Neural progenitor cell (in vitro differentiated cells): ENCODE data around the gene CD180. TPM values are rescaled to one million over a fixed set of nuclear protein-coding genes. Genes with fewer than 3 reads are reported as not detected.

Experiments
- DNase-seq: peaks from one replicate; pipeline ENCODE4 v3.0.0-alpha.2; 2016; ENCODE audit warnings: low spot score
- H2AFZ ChIP-seq: fragments of 200-600 bp; sonication (generic); replicated peaks from 2 replicates; pipeline ENCODE4 v1.6.1; 2016; ENCODE audit warnings: antibody characterized with exemption
- H3F3A ChIP-seq: fragments of 200-600 bp; sonication (generic); 2 replicates; pipeline ENCODE4 v1.6.1; 2016; ENCODE audit warnings: antibody characterized with exemption, low read depth
- H3K27ac ChIP-seq: fragments of 200-600 bp; sonication (generic); 2 replicates; pipeline ENCODE4 v1.5.1; 2016; ENCODE audit warnings: mild to moderate bottlenecking
- H3K27me3 ChIP-seq: fragments of 200-600 bp; sonication (generic); 2 replicates; pipeline ENCODE4 v1.6.1; 2016; ENCODE audit warnings: mild to moderate bottlenecking, moderate library complexity
- H3K36me3 ChIP-seq: fragments of 200-600 bp; sonication (generic); 2 replicates; pipeline ENCODE4 v1.5.1; 2016
- H3K4me1 ChIP-seq: fragments of 200-600 bp; sonication (generic); 2 replicates; pipeline ENCODE4 v1.6.1; 2016; ENCODE audit warnings: mixed run types
- H3K4me2 ChIP-seq: fragments of 200-600 bp; sonication (generic); 2 replicates; pipeline ENCODE4 v1.6.1; 2016
- H3K4me3 ChIP-seq: fragments of 200-600 bp; sonication (generic); 2 replicates; pipeline ENCODE4 v1.5.1; 2016
- H3K79me2 ChIP-seq: fragments of 200-600 bp; sonication (generic); 2 replicates; pipeline ENCODE4 v1.6.1; 2016; ENCODE audit warnings: low read depth
- H3K9ac ChIP-seq: fragments of 200-600 bp; sonication (generic); 2 replicates; pipeline ENCODE4 v1.6.1; 2016
- H3K9me3 ChIP-seq: fragments of 200-600 bp; sonication (generic); 2 replicates; pipeline ENCODE4 v1.5.1; 2016; ENCODE audit warnings: low read depth
- H4K20me1 ChIP-seq: fragments of 200-600 bp; sonication (generic); 2 replicates; pipeline ENCODE4 v1.6.1; 2016; ENCODE audit warnings: low read depth
- H3K27ac Mint-ChIP-seq: 3 replicates; pipeline ENCODE4 v1.8.0; 2021; ENCODE audit warnings: mixed read lengths
- H3K27me3 Mint-ChIP-seq: 2 replicates; pipeline ENCODE4 v1.8.0; 2022; ENCODE audit warnings: low read depth, mild to moderate bottlenecking, inconsistent platforms, moderate library complexity, mixed read lengths; ENCODE audit not compliant: insufficient read depth
- H3K36me3 Mint-ChIP-seq: 3 replicates; pipeline ENCODE4 v1.8.0; 2021; ENCODE audit warnings: mixed read lengths
- H3K4me1 Mint-ChIP-seq: 3 replicates; pipeline ENCODE4 v1.8.0; 2021; ENCODE audit warnings: mixed read lengths
- H3K4me3 Mint-ChIP-seq: 3 replicates; pipeline ENCODE4 v1.8.0; 2021; ENCODE audit warnings: mild to moderate bottlenecking, moderate library complexity, mixed read lengths
- H3K9me3 Mint-ChIP-seq: 3 replicates; pipeline ENCODE4 v1.8.0; 2020; ENCODE audit warnings: mixed read lengths
- EZH2 ChIP-seq: fragments of 200-600 bp; sonication (generic); IDR thresholded peaks from 2 replicates; pipeline ENCODE4 v1.6.1; 2017; ENCODE audit warnings: antibody characterized with exemption, mild to moderate bottlenecking, moderate library complexity
- EZH2phosphoT487 ChIP-seq: fragments of 200-600 bp; sonication (generic); IDR thresholded peaks from 2 replicates; pipeline ENCODE4 v1.6.1; 2017; ENCODE audit warnings: antibody characterized with exemption
- total RNA-seq: library from RNA; depleted of rRNA; stranded (reverse); fragments of >200 nt; gene quantifications from 2 replicates; pipeline ENCODE4 v1.2.3, GENCODE V29; 2015; ENCODE audit warnings: low replicate concordance
- TF ChIP-seq, protein P1 (sequence below): fragments of 200-600 bp; sonication (generic); IDR thresholded peaks from 2 replicates; pipeline ENCODE4 v1.5.1; 2017; ENCODE audit warnings: antibody characterized with exemption, mild to moderate bottlenecking

CD180 gene
- total RNA-seq, 1 donor from 2014 or later = not detected

DNA sequence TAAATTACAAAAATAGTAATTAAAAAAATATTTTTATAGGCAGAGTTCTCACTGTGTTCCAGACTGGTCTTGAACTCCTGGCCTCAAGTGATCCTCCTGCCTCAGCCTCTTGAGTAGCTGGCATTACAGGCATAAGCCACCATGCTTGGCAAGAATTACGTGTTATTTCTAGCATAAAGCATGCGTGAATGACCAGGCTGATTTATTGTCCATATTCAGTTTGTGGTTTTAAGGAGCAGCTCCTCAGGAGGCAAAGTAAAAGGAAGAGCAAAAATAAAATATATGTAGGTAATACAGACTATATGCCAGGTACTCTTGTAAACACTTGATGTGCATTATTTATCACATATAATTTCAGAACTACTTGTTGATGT lies 7.1 kb upstream of the CD180 start:
- no peaks in the 10 kb centered on the region for H3K4me1 ChIP-seq
- H4K20me1 ChIP-seq = no peaks in the 10 kb centered on the region
- Mint-ChIP-seq H3K27me3 (peaks cover 6% of the 10 kb centered on the region), H3K4me1 (peaks cover 2% of the 10 kb centered on the region), H3K27ac (no peak overlapping the region), H3K9me3 (peaks cover 4% of the 10 kb centered on the region), H3K4me3 (no peak overlapping the region), H3K36me3 (no peaks in the 10 kb centered on the region)
- DNase-seq = no peak
- H3K9ac ChIP-seq = no peak overlapping the region
- H3K79me2 ChIP-seq = no peaks in the 10 kb centered on the region
- no peaks in the 10 kb centered on the region for H3F3A ChIP-seq
- TF ChIP-seq EZH2 = no peak
- TF ChIP-seq, protein P1, sequence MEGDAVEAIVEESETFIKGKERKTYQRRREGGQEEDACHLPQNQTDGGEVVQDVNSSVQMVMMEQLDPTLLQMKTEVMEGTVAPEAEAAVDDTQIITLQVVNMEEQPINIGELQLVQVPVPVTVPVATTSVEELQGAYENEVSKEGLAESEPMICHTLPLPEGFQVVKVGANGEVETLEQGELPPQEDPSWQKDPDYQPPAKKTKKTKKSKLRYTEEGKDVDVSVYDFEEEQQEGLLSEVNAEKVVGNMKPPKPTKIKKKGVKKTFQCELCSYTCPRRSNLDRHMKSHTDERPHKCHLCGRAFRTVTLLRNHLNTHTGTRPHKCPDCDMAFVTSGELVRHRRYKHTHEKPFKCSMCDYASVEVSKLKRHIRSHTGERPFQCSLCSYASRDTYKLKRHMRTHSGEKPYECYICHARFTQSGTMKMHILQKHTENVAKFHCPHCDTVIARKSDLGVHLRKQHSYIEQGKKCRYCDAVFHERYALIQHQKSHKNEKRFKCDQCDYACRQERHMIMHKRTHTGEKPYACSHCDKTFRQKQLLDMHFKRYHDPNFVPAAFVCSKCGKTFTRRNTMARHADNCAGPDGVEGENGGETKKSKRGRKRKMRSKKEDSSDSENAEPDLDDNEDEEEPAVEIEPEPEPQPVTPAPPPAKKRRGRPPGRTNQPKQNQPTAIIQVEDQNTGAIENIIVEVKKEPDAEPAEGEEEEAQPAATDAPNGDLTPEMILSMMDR = no peak
- no peak for TF ChIP-seq EZH2phosphoT487
- H3K9me3 ChIP-seq = no peaks in the 10 kb centered on the region
- H2AFZ ChIP-seq = no peak overlapping the region
- H3K27me3 ChIP-seq = no peaks in the 10 kb centered on the region
- no peaks in the 10 kb centered on the region for H3K36me3 ChIP-seq
- no peak overlapping the region for H3K27ac ChIP-seq
- H3K4me2 ChIP-seq = no peak overlapping the region
- H3K4me3 ChIP-seq = no peak overlapping the region

DNA sequence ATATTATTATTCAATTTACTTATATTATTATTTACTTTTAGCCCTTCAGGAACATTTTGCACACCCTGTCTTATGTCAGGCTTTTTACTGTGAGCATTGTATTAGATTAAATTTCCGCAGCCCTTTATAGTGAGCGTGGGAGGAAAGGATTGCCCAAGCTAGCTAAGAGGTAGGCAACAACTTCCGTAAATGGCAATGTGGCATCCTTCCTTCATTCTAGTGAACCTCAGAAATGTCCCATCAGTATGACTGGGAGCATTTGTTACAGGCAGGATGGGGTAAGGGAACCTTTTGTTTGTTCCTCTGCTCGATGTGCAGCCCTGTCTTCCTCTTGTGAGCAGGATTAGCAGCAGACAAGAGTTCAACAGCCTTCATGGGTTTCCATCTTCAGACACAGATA lies 6.2 kb upstream of the CD180 start:
- H3K27ac ChIP-seq = no peak overlapping the region
- no peak overlapping the region for H3K4me3 Mint-ChIP-seq
- no peaks in the 10 kb centered on the region for H3K79me2 ChIP-seq

DNA sequence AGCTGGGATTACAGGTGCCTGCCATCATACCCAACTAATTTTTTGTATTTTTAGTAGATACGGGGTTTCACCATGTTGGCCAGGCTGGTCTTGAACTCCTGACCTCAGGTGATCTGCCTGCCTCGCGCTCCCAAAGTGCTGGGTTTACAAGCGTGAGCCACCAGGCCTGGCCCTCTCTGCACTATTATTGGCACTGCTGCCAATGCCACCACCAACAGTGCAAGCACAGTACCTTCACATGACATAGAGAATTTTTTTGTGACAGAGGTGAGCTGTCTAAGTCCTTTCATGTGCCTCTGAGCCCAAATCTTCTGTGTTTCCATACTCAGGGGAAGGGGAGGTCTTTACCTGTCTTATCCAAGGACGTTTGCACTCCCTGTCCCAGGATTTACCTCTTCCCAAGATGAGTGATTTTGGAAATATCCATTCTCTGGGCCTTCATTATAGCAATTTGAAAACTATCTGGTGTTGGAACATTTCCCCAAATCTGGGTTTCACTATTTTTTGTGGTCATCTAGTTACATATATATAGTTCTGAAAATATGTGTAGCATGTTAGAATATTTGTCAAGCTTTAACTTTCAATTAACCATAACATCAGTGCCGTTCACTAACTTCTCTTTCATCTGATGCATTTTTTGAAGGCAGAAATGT lies 5.4 kb upstream of the CD180 start:
- Histone ChIP-seq H3K9me3 (no peaks in the 10 kb centered on the region), H4K20me1 (no peaks in the 10 kb centered on the region), H3K9ac (no peak overlapping the region), H3K4me3 (no peak overlapping the region), H3K27ac (no peak overlapping the region), H3K36me3 (no peaks in the 10 kb centered on the region), H2AFZ (no peak overlapping the region), H3K79me2 (no peaks in the 10 kb centered on the region), H3K4me2 (no peak overlapping the region), H3K4me1 (no peaks in the 10 kb centered on the region), H3F3A (no peaks in the 10 kb centered on the region), H3K27me3 (no peaks in the 10 kb centered on the region)
- DNase-seq = no peak
- TF ChIP-seq EZH2 = no peak
- TF ChIP-seq, protein P1 = no peak
- TF ChIP-seq EZH2phosphoT487 = no peak
- H3K36me3 Mint-ChIP-seq = no peaks in the 10 kb centered on the region
- peaks cover 6% of the 10 kb centered on the region for H3K27me3 Mint-ChIP-seq
- H3K4me3 Mint-ChIP-seq = no peak overlapping the region
- H3K4me1 Mint-ChIP-seq = no peaks in the 10 kb centered on the region
- H3K9me3 Mint-ChIP-seq = peaks cover 4% of the 10 kb centered on the region
- H3K27ac Mint-ChIP-seq = no peak overlapping the region

More for the DNA sequence above, 6.2 kb upstream of the CD180 start:
- Histone ChIP-seq H3K4me3 (no peak overlapping the region), H3K36me3 (no peaks in the 10 kb centered on the region), H3K27me3 (no peaks in the 10 kb centered on the region), H3K9ac (no peak overlapping the region), H3F3A (no peaks in the 10 kb centered on the region), H3K4me1 (no peaks in the 10 kb centered on the region), H2AFZ (no peak overlapping the region), H3K9me3 (no peaks in the 10 kb centered on the region), H4K20me1 (no peaks in the 10 kb centered on the region), H3K4me2 (no peak overlapping the region)
- no peaks in the 10 kb centered on the region for H3K4me1 Mint-ChIP-seq
- peaks cover 6% of the 10 kb centered on the region for H3K27me3 Mint-ChIP-seq
- TF ChIP-seq, protein P1 = no peak
- no peak for TF ChIP-seq EZH2
- TF ChIP-seq EZH2phosphoT487 = no peak
- no peak overlapping the region for H3K27ac Mint-ChIP-seq
- peaks cover 4% of the 10 kb centered on the region for H3K9me3 Mint-ChIP-seq
- no peak for DNase-seq
- no peaks in the 10 kb centered on the region for H3K36me3 Mint-ChIP-seq
